Vagina (tissue), 2 donors: ENCODE results near the gene ZMYND8.

Experiments used
- CTCF ChIP-seq, 3 experiments: fragments of 450-650 bp in 2 of 3; fragments of 200-600 bp in 1 of 3; sonication (generic) in 1 of 3; IDR thresholded peaks; one replicate each; pipeline ENCODE4 v1.5.1; 2017 to 2019; ENCODE audit warnings: antibody characterized with exemption in 3 of 3, mild to moderate bottlenecking in 2 of 3, moderate library complexity in 2 of 3
- POLR2A ChIP-seq, 2 donors: fragments of 450-650 bp; IDR thresholded peaks; one replicate each; pipeline ENCODE4 v1.6.1; 2017; ENCODE audit warnings: antibody characterized with exemption in 2 of 2, mild to moderate bottlenecking in 2 of 2, moderate library complexity in 2 of 2
- POLR2AphosphoS5 ChIP-seq, 2 donors: sonication (generic); formaldehyde crosslinking; IDR thresholded peaks; one replicate each; pipeline ENCODE4 v1.9.0; 2017; ENCODE audit warnings: antibody characterized with exemption in 2 of 2, mild to moderate bottlenecking in 2 of 2, low read depth in 1 of 2; ENCODE audit not compliant: insufficient read depth in 1 of 2

- no peak for TF ChIP-seq CTCF (IDR thresholded peaks at IDR 0.05)
- no peak for TF ChIP-seq POLR2AphosphoS5 (IDR thresholded peaks at IDR 0.05; ENCODE audit: insufficient read depth in 1 of 2, low read depth in 1 of 2)
- TF ChIP-seq POLR2A (IDR thresholded peaks at IDR 0.05): no peak
Observed at GRCh38 chr20:47265984-47266383, 90.5 kb downstream of the ZMYND8 start.
